Choroid plexus epithelial cell (primary cell): ENCODE data around the gene TEDC2.
A peak's percentile ranks its signal among the peaks of the same experiment; 100 is the strongest.

Experiments
- DNase-seq: peaks from one replicate; pipeline ENCODE4 v3.0.0-alpha.2; 2010; ENCODE audit warnings: low read depth
- H3K4me3 ChIP-seq: 2 replicates; pipeline ENCODE4 v1.5.1; 2011; ENCODE audit warnings: low read depth, mild to moderate bottlenecking, control low read depth, low read length, moderate library complexity
- TF ChIP-seq, protein P1 (sequence below): conservative IDR thresholded peaks from 2 replicates; pipeline ENCODE4 v1.5.1; 2011; ENCODE audit warnings: low read depth, mild to moderate bottlenecking, control low read depth, inconsistent platforms, low read length, moderate library complexity

The TEDC2 gene

DNA sequence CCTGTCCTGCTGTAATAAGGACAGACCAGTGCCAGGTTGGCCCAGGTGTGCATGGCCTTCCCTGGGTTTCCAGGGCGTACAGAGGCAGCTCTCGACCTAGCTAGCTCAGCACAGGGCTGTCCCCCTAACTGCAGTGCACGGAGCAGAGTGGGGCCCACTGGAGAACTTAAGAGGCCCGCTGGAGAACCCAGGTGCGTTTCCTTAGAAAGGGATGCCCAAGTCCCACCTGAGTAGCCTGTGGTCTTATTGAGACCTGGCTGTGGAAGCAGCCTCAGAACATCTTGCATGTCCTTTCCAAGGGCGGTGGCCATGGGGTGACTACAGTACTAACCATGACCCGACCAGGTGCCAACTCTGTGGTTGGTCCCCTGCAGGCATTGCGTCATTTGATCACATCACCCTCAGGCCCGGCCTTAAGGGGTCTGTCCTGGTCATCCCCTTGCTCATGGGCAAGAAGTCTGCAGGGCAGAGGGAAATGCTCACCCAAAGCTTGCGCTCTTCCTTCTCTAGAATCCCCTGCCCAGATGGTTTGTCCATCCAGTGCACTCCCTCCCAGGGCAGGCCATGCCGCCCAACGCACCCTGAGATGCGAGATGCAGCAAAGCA lies 34.0 kb upstream of the TEDC2 start:
- DNase-seq = no peak
- H3K4me3 ChIP-seq = no peak overlapping the region
- TF ChIP-seq, protein P1, sequence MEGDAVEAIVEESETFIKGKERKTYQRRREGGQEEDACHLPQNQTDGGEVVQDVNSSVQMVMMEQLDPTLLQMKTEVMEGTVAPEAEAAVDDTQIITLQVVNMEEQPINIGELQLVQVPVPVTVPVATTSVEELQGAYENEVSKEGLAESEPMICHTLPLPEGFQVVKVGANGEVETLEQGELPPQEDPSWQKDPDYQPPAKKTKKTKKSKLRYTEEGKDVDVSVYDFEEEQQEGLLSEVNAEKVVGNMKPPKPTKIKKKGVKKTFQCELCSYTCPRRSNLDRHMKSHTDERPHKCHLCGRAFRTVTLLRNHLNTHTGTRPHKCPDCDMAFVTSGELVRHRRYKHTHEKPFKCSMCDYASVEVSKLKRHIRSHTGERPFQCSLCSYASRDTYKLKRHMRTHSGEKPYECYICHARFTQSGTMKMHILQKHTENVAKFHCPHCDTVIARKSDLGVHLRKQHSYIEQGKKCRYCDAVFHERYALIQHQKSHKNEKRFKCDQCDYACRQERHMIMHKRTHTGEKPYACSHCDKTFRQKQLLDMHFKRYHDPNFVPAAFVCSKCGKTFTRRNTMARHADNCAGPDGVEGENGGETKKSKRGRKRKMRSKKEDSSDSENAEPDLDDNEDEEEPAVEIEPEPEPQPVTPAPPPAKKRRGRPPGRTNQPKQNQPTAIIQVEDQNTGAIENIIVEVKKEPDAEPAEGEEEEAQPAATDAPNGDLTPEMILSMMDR = no peak

DNA sequence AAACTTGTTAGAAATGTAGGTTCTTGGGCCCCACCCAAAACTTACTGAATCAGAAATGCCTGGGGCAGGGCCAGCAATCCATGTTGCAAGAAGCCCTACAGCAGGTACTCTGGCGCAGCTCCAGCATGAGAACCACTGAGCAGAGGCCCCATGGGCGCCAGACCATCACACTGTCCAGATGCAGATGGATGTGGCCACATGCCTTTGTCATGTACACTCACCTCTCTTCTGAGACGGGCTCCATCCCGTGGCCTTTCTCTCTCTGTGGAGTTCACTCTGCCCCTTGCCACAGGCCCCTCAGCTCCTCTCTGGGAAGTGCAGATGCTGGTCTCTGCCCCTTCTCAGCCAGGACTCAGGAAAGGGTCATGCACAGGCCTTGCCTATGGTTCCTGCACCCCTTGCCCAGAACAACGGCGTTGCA lies 33.0 kb upstream of the TEDC2 start:
- H3K4me3 ChIP-seq = no peak overlapping the region
- no peak for DNase-seq
- TF ChIP-seq, protein P1 = no peak

DNA sequence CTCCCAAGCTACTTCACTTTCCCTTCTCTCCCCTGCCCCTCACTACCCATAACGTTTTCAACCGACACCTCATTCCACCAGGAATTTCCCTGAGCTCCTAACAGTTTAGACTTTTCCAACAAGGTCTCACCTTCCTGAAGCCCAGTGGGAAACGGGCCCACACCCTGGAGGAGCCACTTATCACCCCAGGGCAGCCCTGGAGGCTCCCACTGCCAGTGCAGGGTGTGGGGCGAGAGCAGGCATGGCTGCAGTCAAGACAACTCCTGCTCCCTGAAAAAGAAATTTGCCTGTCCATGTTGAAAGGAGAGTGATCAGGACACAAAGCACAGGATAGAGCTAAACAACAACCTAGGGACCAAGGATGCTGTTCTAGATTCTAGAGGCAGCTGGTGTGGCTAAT lies 32.4 kb upstream of the TEDC2 start:
- H3K4me3 ChIP-seq = no peak overlapping the region
- no peak for DNase-seq
- TF ChIP-seq, protein P1 = no peak

DNA sequence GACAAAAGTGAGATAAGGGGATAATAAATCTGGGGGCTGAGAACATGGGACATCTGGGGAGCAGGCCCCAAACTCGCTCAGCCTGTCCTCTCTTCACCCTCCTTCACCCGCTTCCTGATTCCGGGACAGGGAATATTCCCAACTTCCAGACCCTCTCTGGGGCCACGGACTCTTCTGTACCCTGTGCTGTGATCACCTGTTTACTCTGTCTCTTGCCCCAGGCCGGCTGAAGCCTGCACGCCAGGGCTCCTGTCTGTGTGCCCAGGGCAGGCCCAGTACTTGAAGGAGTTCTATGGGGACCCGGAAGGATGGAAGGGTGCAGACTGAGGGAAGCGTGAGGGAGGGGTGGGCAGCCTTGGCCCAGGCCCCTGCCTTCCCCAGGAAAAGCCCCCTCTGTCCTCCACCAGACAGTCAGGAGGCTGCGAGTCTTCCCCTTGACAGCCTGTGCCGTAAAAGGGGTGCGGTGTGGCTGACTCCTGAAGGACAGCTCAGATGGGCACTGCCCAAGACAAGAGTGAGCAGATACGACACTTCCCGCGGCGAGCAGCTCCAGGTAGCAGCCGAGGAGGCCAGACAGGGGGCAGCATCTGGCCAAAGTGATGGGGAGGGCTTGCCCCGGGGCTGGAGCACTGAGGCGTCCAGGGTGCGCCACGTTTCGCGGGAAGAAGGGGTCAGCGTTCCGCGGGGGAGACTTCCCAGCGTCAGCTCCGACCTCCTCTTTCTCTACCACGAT lies 31.7 kb upstream of the TEDC2 start:
- DNase-seq = peak; percentile 30
- H3K4me3 ChIP-seq = peak overlapping the region; percentile 84
- TF ChIP-seq, protein P1 = peak; percentile 52

DNA sequence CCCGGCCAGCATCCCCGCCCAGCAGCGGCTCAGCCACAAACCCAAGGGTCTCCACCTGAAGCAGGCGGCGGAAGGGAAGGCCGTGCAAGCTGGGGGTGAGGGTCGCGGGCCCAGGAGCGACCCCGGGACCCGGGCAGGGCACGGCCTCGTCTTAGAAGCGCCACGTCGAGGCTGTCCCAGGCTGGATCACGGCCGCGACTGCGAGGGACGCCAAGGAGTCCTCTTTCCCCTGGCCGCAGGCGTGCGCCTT lies 31.2 kb upstream of the TEDC2 start:
- no peak for DNase-seq
- H3K4me3 ChIP-seq = peak overlapping the region; percentile 84
- TF ChIP-seq, protein P1 = no peak

DNA sequence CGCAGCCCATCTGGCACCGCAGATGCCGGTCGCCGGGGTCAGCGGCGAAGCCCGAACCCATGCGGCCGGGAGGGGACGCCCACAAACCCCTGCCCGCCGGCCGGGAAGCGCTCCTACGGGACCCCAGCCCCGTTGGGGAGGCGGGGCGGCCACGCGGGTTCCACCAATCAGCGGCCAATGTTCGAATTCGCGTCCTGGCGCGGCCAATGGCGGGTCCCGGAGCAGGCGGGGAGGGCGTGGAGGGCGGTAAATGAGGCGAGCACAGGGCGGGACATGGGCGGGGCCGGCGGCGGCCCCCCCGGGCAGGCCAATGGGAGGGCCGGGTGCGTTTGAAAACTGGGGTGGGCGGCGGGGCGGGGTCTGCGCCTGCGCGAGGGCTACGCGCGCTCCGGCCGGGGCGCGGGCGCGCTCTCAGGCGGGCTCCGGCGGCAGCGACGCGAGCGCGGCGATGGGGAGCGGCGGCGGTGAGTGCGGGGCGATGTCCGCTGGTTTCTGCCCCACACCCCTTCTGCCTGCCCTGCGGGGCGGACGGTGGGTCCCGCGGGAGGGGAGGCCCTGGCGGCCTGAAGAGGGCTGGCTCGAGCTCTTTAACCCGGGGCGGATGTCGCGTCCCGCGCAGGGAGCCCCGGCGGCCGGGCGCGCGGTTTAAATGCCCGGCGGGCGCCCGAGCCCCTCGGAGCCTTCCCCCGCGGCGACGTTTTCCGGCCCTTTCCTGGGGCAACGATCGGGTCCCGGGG lies 30.7 kb upstream of the TEDC2 start, which contains the start of gene CCNF:
TSS of gene CCNF (plus strand) at position 414 of the 737 bp plus-strand sequence. CDS start at position 449, 35 bp downstream.
- peak within 1 kb of the TSS; percentile 87 for H3K4me3 ChIP-seq
- TF ChIP-seq, protein P1 = no peak
- DNase-seq = peak; percentile 96
